Immature natural killer cell (primary cell): ENCODE results near the gene ADORA3. TPM values are rescaled to one million over a fixed set of nuclear protein-coding genes. Genes with fewer than 3 reads are reported as not detected.
"Not testable (repeated sequence)": the region's sequence is repeated elsewhere in the genome, so short reads cannot be mapped to it uniquely, and the experiment has no call there.

Source experiments
- DNase-seq, 3 donors: peaks; one replicate each; pipeline ENCODE4 v3.0.0; 2022; ENCODE audit warnings: mixed read lengths in 1 of 3
- H3K27ac Mint-ChIP-seq, 6 donors: one replicate each; pipeline ENCODE4 v1.8.0; 2020; ENCODE audit warnings: mixed read lengths in 6 of 6, mild to moderate bottlenecking in 5 of 6, inconsistent platforms in 4 of 6, moderate library complexity in 3 of 6
- H3K27me3 Mint-ChIP-seq, 3 donors: one replicate each; pipeline ENCODE4 v1.8.0; 2020 to 2021; ENCODE audit warnings: low read depth in 3 of 3, mild to moderate bottlenecking in 3 of 3, mixed read lengths in 3 of 3, moderate library complexity in 3 of 3, inconsistent platforms in 1 of 3
- H3K36me3 Mint-ChIP-seq, 3 donors: one replicate each; pipeline ENCODE4 v1.8.0; 2020; ENCODE audit warnings: mixed read lengths in 3 of 3, inconsistent platforms in 2 of 3, mild to moderate bottlenecking in 2 of 3
- H3K4me1 Mint-ChIP-seq, 2 donors: one replicate each; pipeline ENCODE4 v1.8.0; 2020; ENCODE audit warnings: inconsistent platforms in 2 of 2, mild to moderate bottlenecking in 2 of 2, mixed read lengths in 2 of 2, moderate library complexity in 1 of 2
- H3K4me3 Mint-ChIP-seq, 5 donors: one replicate each; pipeline ENCODE4 v1.8.0; 2020; ENCODE audit warnings: mild to moderate bottlenecking in 5 of 5, mixed read lengths in 5 of 5, inconsistent platforms in 3 of 5, moderate library complexity in 3 of 5
- H3K9me3 Mint-ChIP-seq, 6 donors: one replicate each; pipeline ENCODE4 v1.8.0; 2020; ENCODE audit warnings: mild to moderate bottlenecking in 6 of 6, mixed read lengths in 6 of 6, inconsistent platforms in 4 of 6, moderate library complexity in 3 of 6
- polyA plus RNA-seq, 3 donors: library from polyadenylated mRNA; unstranded; fragments of 300-500 nt; fragmentation: Illumina TruSeq; gene quantifications; one replicate each; pipeline ENCODE4 v1.2.3, GENCODE V29; 2021

Gene ADORA3
- under 1 TPM in 1 of 3 donors, not detected in 2; 0.23 TPM for polyA plus RNA-seq

DNA sequence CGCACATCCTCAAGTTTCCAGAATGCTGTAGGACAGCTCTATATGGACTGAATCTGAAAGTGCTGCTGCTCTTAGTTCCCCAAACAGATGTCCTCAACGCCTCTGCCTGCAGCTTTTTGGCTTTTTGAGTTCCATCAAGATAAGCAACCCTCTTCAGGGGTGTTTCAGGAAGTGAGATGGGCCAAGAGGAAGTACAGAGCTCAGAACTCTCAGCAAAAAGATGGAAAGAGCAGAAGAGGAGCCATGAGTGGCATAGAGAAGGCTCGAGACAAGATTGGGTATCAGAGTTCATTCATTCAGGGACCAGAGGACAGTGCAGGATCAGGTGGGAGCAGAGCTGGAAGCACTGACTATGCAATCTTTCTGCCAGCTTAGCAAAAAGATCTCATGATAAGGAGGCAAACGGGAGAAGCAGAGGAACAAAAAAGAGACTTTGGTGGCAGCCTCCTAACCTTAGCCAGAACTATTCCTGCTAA lies at the start of gene ADORA3, which contains the start of gene TMIGD3:
Gene ADORA3 (minus strand): TSS at position 49 of the 476 bp plus-strand sequence. CDS start 279 bp downstream, outside the sequence.
Gene TMIGD3 (minus strand): TSS at position 49 of the 476 bp plus-strand sequence. CDS start 279 bp downstream, outside the sequence.
- no peak for DNase-seq
- peaks cover 0 to under 1% (median 0%) of the 10 kb centered on the region in 3 donors for H3K36me3 Mint-ChIP-seq
- peaks cover 0 to 3% (median 3%) of the 10 kb centered on the region in 3 donors for H3K27me3 Mint-ChIP-seq
- no peaks in the 10 kb centered on the region for H3K9me3 Mint-ChIP-seq
- peak within 1 kb of the TSS in 3 of 6 donors; percentile 13 to 28 (median 14) for H3K27ac Mint-ChIP-seq
- peaks cover 37% of the 10 kb centered on the region in 2 donors for H3K4me1 Mint-ChIP-seq
- H3K4me3 Mint-ChIP-seq: no peak within 1 kb of the TSS

DNA sequence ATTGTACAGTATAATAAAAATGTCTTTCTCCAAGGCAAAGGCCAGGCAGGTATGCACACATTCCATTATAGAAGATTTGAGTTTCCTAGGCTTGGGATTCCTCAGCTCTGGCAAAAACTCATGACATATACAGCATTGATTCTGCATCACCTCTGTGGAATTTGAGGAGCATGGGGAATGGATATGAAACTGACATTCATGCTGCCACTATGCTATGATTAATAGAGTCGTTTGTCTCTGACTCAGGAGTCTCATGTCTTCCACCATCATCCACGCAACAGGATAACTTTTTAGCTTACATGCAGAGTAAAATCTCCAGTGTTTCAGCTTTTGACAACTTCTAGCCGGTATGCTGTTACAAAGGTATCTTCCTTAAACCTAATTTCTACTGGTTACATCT lies 49.8 kb upstream of the ADORA3 start:
- Mint-ChIP-seq H3K36me3 (peaks cover 0 to 4% (median 0%) of the 10 kb centered on the region in 3 donors), H3K9me3 (peaks cover 0 to 4% (median 0%) of the 10 kb centered on the region in 6 donors), H3K4me3 (no peak overlapping the region), H3K27ac (no peak overlapping the region), H3K27me3 (peaks cover 4 to 7% (median 5%) of the 10 kb centered on the region in 3 donors), H3K4me1 (peaks cover 0 to 9% of the 10 kb centered on the region in 2 donors)
- DNase-seq: no peak

DNA sequence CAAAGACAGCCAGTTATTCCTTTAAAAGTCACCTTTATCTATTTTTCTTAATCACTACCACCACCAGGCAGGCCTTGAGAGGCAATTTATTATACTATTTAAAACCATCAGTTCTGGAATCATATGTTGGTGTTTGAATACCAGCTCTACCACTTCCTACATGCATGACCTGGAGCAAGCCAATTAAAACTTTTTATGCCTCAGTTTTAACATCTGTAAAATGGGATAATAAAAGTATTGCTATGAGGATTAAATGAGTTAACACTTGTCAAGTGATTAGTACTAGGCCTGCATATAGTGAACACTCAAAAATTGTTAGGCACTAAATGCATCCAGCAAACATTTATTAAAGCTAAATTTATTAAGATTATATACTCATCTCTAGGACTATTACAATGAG lies 49.2 kb upstream of the ADORA3 start:
- Mint-ChIP-seq H3K9me3 (peaks cover 0 to 4% (median 0%) of the 10 kb centered on the region in 6 donors), H3K27ac (no peak overlapping the region), H3K27me3 (peaks cover 2 to 7% (median 5%) of the 10 kb centered on the region in 3 donors), H3K4me3 (no peak overlapping the region), H3K4me1 (peaks cover 0 to 9% of the 10 kb centered on the region in 2 donors), H3K36me3 (peaks cover 0 to 4% (median 0%) of the 10 kb centered on the region in 3 donors)
- no peak for DNase-seq

DNA sequence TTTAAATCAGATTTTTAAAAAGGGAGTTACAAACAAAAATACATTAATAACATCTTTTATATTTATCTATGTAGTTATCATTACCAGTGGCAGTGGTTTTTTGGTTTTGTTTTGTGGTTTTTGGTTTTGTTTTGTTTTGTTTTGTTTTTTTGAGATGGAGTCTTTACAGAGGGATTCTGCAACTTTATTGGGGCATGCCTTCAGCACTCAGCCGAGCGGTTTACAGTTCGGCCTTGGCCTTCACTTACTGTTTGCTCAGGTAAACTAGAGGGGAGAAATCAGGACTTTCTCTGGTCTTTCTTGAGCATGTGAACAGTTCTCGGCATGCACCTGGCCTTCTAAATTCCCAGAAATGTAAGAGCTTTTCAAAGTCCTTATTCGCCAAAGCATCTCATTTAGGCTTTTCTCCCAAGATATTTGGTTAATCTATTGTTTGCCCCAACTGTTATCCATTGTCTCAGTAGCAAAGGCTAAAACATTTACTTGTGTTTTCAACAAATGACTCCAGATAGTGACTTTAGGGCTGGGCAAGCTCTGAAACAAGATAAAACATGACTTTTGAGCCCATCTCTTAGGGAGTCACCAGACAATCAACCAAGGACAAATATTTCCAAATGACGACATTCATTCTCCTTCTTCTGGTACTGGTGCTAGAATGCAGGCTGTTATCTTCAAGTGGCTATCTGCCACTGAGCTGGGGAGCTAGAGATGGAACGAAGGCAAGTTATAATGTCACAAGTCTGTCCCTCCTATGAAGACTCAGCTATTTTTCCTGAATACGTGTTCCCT lies 48.4 kb upstream of the ADORA3 start:
- H3K27me3 Mint-ChIP-seq: peaks cover 2 to 7% (median 5%) of the 10 kb centered on the region in 3 donors
- H3K27ac Mint-ChIP-seq: no peak overlapping the region
- H3K4me3 Mint-ChIP-seq: no peak overlapping the region
- H3K4me1 Mint-ChIP-seq: peaks cover 0 to 9% of the 10 kb centered on the region in 2 donors
- DNase-seq: no peak
- H3K36me3 Mint-ChIP-seq: peaks cover 0 to 4% (median 0%) of the 10 kb centered on the region in 3 donors
- peaks cover 0 to 4% (median 0%) of the 10 kb centered on the region in 6 donors for H3K9me3 Mint-ChIP-seq

DNA sequence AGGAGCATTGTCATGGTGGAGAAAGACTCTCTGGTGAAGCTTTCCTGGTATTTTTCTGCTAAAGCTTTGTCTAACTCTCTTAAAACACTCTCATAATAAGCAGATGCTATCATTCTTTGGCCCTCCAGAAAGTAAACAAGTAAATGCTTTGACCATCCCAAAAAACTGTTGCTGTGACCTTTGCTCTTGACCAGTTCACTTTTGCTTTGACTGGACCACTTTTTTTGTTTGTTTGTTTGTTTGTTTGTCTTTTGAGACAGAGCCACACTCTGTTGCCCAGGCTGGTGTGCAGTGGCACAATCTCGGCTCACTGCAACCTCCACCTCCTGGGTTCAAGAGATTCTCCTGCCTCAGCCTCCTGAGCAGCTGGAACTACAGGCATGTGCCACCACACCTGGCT lies 44.4 kb upstream of the ADORA3 start:
- H3K27me3 Mint-ChIP-seq, H3K4me3 Mint-ChIP-seq, DNase-seq, H3K4me1 Mint-ChIP-seq, H3K36me3 Mint-ChIP-seq, H3K27ac Mint-ChIP-seq, H3K9me3 Mint-ChIP-seq: not testable (repeated sequence)

DNA sequence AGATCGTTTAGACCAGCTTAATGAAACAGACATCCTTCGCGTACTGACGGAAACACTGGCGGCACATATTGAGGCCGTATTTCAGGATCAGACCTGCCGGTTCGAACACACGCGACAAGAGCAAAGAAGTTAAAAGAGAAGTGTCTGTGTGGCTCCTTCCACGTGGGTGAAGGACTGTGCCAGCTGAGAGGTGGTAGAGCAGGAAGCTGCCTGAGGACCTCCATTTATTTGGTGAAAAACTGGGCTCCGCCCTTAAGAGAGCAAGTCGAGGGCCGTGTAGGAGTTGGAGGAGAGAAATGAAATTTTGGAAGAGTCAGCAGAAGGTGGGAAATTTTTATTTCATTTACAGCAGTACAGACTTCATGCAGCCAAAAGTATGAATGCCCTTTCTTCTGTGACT lies 38.8 kb upstream of the ADORA3 start:
- no peak for DNase-seq
- Mint-ChIP-seq H3K4me3 (no peak overlapping the region), H3K27me3 (peaks cover 0 to 4% (median 0%) of the 10 kb centered on the region in 3 donors), H3K36me3 (no peaks in the 10 kb centered on the region), H3K9me3 (no peaks in the 10 kb centered on the region), H3K4me1 (no peaks in the 10 kb centered on the region), H3K27ac (no peak overlapping the region)

DNA sequence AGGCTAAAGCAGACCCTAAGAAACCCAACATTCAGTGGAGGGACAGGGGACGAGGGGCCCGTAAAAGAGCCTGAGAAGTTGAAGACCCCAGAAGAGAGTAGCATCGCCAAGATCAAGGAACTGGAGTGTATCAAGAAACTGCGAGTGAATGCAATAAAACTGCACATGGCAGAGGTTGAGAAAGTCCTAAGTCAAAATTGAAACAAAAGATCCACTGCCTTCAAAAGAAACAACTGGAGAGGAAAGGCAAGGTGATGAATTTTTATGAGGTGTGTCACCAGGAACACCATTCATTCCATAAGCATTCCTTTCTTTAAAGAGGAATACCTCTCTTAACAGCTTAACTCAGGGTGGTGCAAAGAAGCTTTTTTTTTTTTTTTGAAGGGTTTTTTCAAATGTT lies 38.3 kb upstream of the ADORA3 start:
- Mint-ChIP-seq H3K4me1 (no peaks in the 10 kb centered on the region), H3K27me3 (peaks cover 0 to 4% (median 0%) of the 10 kb centered on the region in 3 donors), H3K4me3 (no peak overlapping the region), H3K36me3 (no peaks in the 10 kb centered on the region), H3K27ac (no peak overlapping the region), H3K9me3 (no peaks in the 10 kb centered on the region)
- no peak for DNase-seq

DNA sequence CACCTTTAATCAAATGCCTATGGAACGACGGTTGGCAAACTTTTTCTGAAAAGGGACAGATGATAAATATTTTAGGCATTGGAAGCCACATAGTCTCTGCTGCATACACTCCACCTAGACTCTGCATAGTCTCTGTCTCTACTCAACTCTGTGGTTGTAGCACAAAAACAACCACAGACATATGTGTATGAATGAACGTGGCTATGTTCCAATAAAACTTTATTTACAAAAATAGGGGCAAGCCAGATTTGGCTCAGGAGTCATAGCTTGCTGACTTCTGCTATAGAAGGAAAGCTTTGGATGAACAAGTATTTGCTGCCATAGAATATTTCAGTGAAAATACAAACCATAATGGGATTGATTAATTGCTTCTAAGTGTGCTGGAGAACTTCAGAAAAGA lies 37.5 kb upstream of the ADORA3 start:
- Mint-ChIP-seq H3K27ac (no peak overlapping the region), H3K36me3 (no peaks in the 10 kb centered on the region), H3K27me3 (peaks cover 0 to 2% (median 0%) of the 10 kb centered on the region in 3 donors), H3K9me3 (no peaks in the 10 kb centered on the region), H3K4me1 (no peaks in the 10 kb centered on the region), H3K4me3 (no peak overlapping the region)
- DNase-seq: no peak

DNA sequence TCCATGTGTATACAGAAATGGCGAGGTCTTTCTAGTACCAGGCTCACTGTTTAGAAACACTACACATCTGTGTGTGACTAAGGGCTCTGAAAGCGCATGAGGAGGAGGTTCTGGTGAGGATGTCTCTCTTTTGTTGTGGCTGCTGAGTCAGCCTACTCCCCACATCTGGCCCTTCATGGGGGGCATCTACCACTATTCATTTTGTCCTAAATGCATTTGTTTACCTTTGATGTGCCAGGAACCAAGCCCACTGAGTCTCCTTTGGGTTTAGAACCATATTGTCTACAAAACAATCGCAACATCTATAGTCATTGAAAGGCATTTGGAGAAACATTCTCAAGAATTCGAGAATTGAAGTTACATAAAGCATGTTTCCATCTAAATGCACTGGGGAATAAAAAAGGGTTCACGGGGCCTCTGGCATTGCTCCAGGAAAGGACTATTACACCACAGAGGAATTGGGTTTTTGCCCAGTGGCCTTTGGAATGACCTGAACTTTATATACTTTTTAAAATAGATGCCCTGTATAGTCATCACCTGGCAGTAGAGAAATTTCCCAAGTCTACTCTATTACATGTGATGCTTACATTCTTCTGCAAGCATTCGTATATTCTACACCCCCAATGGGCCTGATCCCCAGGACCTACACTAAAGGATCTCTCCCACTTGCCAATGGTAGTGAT lies 35.1 kb upstream of the ADORA3 start:
- Mint-ChIP-seq H3K27me3 (peaks cover 0 to 2% (median 0%) of the 10 kb centered on the region in 3 donors), H3K27ac (no peak overlapping the region), H3K36me3 (no peaks in the 10 kb centered on the region), H3K4me1 (no peaks in the 10 kb centered on the region), H3K9me3 (no peaks in the 10 kb centered on the region), H3K4me3 (no peak overlapping the region)
- DNase-seq: no peak

DNA sequence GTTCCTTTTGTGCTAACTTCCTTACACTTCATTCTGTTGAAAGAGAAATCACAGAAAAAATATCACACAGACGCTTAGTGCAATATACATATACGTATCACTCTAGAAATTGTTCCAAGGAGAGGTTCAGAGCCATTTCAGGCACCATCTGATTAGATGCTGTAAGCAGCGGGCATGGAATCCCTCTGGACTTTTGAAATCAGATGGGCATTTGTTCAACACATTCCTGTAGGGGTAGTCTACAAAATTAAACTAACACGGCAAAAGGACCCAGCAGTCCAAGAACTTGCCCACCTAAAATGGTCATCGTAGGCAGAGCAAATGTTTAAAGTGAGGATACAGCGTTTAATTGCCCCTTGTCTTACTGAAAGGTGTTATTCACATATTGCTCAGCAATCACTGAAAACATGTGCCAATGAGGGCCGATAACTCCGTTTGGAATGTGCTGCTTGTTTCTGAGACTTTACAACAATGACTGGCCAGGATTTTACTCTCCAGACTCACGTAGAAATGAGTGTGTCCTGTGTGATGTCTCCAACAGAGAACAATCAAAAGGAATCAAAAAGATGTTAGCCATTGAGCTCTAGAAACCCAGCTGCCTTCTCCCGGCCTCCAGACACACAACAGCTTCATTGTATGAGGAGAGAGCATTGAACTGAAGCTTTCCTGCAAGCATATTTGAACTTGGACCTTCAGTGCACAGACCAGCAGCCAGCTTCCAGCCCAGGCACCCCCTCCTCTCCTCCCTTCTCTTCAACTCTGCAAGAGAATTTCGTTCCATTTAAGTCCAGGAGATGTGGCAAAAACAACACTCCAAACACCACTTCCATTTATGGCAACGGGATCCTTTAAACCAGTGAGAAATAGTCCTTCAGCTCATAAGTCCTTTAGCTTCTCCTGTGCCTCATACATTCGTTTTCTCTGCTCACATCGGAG lies 32.1 kb upstream of the ADORA3 start:
- Mint-ChIP-seq H3K9me3 (no peaks in the 10 kb centered on the region), H3K4me3 (no peak overlapping the region)

DNA sequence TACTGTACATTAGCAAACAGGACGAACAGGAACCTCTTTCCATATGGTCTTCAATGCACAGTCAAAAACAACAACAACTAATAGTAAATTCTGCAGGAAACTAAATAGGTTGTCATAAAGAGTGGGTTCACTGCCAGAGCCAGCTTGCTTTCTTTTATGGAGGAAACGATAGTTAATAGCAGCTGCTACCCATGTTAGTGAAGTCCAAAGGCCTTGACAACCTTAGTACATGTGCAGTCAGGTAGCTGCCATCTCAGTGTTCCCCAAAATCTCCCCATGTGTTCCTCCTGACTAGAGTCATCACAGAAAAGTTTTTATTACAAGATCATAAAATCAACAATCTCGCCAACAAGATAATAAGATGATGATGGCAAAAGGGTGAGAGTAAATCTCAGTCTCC lies 16.6 kb upstream of the ADORA3 start:
- Mint-ChIP-seq H3K36me3 (peaks cover 0 to 3% (median 0%) of the 10 kb centered on the region in 3 donors), H3K4me1 (peaks cover 22 to 23% of the 10 kb centered on the region in 2 donors)

More for the DNA sequence above, 32.1 kb upstream of the ADORA3 start:
- Mint-ChIP-seq H3K27me3 (peaks cover 0 to 6% (median 0%) of the 10 kb centered on the region in 3 donors), H3K27ac (no peak overlapping the region), H3K36me3 (peaks cover 0 to 4% (median 0%) of the 10 kb centered on the region in 3 donors), H3K4me1 (no peaks in the 10 kb centered on the region)
- DNase-seq: no peak

DNA sequence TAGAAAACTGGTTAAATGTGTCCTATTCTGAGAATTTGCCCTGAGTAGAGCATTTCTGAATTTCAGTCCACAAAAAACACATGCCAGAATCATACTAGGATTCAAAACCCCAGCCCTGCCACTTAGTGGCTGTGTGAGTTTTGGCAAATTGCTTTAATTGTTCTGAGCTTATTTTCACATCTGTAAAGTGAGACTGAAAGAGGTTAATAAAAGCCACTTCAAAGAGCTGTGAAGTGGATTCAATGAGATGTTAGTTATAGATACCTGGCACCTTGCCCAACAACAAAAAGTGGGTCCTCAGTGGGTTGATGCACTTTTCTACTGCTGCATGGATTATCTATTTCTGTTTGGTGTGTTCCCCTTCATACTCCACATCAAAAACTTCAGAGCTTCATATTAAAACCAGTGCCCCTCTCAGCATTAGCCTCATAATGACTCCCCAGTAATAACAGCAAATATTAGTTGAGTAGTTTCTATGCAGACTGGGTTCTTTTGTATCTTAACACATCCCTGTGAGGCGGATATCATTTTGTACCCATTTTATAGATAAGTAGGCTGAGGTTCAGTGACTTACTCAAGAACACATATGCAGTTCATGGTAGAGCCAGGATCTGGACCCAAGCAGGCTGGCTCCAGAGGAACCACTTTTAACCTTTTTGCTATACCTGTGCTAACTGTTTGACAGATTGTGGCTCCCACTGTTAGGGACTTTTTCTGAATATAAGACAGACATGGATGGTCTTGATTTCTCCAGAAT lies 14.2 kb upstream of the ADORA3 start:
- Mint-ChIP-seq H3K36me3 (no peaks in the 10 kb centered on the region), H3K27me3 (peaks cover 0 to under 1% (median 0%) of the 10 kb centered on the region in 3 donors), H3K27ac (peak overlapping the region in 2 of 6 donors; percentile 23 to 42), H3K4me3 (peak overlapping the region in 4 of 5 donors; percentile 36 to 46 (median 41)), H3K9me3 (no peaks in the 10 kb centered on the region), H3K4me1 (peaks cover 24 to 28% of the 10 kb centered on the region in 2 donors)
- DNase-seq: peak in 1 of 3 donors; percentile 6

More for the DNA sequence above, 16.6 kb upstream of the ADORA3 start:
- no peak overlapping the region for H3K4me3 Mint-ChIP-seq
- H3K9me3 Mint-ChIP-seq: no peaks in the 10 kb centered on the region
- peaks cover 0 to 2% (median 0%) of the 10 kb centered on the region in 3 donors for H3K27me3 Mint-ChIP-seq
- DNase-seq: no peak
- no peak overlapping the region for H3K27ac Mint-ChIP-seq
